HS-5 (cell line): ENCODE data around the gene DIPK1A.
A peak's percentile ranks its signal among the peaks of the same experiment; 100 is the strongest.

Experiments
- DNase-seq: peaks from one replicate; pipeline ENCODE4 v3.0.0-alpha.2; 2012; ENCODE audit warnings: low read depth

DIPK1A gene

GRCh38 chr1:92961131-92961895 lies at the start of gene DIPK1A:
DIPK1A (minus strand) TSS chr1:92961462; CDS start chr1:92961429, 33 bp downstream.
- no peak for DNase-seq

- DNase-seq, result no peak
Observed at GRCh38 chr1:93007941-93008577, 46.8 kb upstream of the DIPK1A start.

DNA sequence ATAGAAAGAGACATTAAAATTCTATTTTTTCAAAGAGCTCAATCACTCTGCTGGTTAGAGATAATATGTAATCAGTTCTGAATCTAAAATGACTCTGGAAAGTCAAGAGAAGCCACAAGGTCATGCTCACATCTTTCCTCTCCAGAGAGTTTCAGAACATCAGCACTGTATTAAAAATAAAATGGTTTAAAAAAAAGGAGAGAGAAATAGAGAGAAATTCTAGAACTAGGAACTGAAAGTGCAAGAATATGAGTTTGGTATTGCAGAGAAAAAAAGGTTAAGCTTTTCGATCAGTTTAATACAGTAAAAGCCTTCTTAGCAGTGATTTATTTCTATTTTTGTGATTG lies 44.0 kb upstream of the DIPK1A start:
- no peak for DNase-seq

- no peak for DNase-seq
Observed at GRCh38 chr1:93004566-93005251, 43.4 kb upstream of the DIPK1A start.

GRCh38 chr1:93003981-93004380 lies 42.7 kb upstream of the DIPK1A start:
- no peak for DNase-seq

GRCh38 chr1:93002781-93003180 lies 41.5 kb upstream of the DIPK1A start:
- DNase-seq, result no peak

GRCh38 chr1:93001893-93002292 lies 40.6 kb upstream of the DIPK1A start:
- no peak for DNase-seq

DNA sequence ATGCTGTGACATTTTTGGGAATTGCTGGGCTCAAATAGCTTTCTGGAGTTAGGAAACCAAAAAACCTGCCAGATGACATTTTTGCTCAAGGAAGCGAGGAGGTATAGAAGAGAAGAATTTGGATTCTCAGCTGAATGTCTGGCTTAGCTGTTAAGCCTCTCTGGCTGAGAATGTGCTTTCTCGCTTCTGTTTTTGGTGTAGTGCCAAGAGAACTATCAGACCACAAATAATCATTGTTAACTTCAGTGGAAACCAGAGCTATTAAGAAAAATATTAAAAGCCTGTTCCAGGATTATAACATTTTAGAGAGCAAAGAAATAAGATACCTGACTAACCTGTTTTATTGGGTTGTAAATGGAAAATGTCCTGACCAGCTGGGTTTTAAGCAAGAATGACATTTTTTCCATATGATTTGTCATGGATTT lies 39.5 kb upstream of the DIPK1A start:
- no peak for DNase-seq

GRCh38 chr1:93000291-93000690 lies 39.0 kb upstream of the DIPK1A start:
- no peak for DNase-seq

DNA sequence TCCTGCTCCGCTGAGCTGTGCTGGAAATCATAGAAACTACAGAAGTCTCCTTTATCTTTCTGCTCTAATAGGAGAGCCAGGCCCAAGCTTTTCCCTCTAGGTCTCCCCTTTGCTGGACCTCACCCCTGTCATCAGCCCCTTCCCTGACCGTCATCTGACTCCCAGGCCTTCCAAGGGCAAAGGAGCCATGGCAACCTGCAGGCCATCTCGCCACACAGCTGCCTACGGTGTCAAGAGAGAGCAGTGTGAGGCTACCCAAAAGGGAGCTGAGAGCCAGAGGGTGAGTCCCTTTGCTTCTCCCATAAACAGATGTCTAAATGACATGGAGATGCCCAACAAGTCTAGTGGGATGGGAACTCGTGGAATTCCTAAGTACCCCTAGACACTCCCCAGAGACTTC lies 37.6 kb upstream of the DIPK1A start:
- DNase-seq, result no peak

GRCh38 chr1:92995441-92996430 lies 34.5 kb upstream of the DIPK1A start:
- DNase-seq, result no peak

GRCh38 chr1:92994105-92994712 lies 32.9 kb upstream of the DIPK1A start:
- DNase-seq, result peak; percentile 42

GRCh38 chr1:92993581-92993980 lies 32.3 kb upstream of the DIPK1A start:
- no peak for DNase-seq

- DNase-seq, result no peak
Observed at GRCh38 chr1:92992877-92993276, 31.6 kb upstream of the DIPK1A start.

DNA sequence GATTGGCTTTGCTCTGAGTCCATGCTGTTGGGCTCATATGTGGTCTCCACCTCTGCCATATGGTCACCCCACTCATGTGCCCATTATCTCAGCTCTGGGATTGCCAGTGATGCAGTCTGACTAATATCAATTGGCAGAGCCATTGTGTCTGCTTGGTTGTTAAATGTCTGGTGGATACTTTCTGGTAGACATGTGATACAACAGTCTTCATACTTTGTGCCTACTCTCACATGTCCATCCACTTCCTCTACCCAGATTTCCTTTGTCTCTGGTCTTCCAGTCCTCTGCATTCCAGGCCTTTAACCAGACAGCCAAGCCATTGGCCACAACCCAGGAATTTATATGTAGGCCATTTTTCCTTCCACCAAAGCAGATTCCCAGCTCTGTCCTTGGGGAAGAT lies 30.8 kb upstream of the DIPK1A start:
- DNase-seq, result no peak

DNA sequence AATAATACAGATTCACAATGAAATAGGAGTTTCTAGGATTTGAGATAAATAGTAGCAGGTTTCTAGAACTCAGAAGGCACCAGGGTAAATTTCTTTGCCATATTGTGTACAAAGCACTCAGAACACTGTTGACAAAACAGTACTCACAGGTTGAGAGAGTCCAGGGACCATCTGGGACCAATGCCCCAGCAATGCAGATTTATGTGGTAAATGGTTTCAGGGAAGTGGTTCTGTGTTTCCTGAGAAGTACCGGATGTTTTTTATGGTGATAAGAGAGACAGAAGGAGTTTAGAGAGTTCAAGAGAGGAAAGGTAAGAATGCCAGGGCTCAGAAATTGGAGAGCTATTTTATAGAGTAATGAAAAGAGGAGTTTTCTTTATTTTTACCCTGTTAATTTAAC lies 29.6 kb upstream of the DIPK1A start:
- DNase-seq, result no peak

DNA sequence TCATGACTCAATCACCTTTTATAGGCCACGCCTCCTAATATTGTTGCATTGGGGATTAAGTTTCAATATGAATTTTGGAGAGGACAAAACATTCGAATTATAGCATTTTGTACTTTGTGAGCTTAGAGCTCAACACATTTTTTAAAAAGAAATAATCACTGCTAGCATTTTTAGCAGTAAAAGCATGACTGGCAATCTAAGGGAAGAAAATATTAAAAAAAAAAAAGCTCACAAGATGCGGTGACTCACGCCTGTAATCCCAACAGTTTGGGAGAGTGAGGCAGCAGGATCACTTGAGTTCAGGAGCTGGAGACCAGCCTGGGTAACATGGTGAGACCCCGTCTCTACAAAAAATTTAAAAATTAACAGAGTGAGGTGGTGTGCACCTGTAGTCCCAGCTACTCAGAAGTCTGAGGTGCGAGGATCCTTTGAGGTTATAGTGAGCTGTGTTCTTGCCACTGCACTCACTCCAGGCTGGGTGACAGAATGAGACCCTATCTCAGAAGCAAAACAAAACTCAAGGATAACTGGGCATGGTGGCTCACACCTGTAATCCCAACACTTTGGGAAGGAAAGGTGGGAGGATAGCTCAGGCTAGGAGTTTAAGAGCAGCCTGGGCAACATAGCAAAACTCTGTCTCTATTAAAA lies 28.8 kb upstream of the DIPK1A start:
- no peak for DNase-seq

DNA sequence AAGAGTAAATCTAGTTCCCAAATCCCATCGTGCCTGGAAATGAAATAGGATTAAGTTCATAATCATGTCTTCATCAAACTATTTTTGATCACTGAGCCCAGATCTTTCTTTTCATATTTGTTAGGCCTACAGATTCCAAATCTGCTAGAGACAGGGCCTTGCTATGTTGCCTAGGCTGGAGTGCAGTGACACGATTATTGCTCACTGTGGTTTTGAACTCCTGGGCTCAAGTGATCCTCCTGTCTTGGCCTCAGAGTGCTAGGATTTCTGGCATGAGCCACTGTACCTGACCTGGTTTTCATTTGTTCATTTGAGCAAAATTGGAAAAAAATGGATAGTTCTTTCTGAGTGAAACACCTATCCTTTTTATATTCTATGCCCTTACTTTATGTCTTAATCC lies 28.0 kb upstream of the DIPK1A start:
- DNase-seq, result no peak

DNA sequence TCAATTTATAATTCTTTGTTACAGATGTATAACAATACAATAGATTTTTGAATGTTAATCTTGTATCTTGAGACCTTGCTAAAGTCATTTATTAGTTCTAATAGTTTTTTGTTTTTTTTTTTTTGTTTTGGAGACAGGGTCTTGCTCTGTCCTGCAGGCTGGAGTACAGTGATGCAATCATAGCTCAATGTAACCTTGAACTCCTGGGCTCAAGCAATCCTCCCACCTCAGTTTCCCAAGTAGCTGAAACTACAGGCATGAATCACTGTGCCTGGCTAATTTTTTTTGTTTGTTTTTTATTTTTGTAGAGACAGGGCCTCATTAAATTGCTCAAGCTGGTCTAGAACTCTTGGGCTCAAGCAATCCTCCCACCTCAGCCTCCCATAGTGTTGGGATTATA lies 26.2 kb upstream of the DIPK1A start:
- DNase-seq, result no peak

DNA sequence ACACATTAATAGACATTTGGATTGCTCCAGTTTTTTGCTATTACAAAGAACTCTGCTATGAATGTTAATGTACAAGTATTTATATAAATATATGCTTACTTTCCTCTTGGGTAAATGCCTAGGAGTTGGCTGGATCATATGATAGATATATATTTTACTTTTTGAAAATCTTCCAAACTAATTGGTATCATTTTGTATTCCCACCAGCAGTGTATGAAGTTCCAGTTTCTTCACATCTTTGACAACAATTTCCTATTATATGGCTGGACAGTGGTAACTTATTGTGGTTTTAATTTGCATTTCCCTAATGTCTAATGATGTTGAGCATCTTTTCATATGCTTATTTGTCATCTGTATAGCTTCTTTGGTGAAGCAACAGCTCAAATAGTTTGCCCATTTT lies 23.8 kb upstream of the DIPK1A start:
- DNase-seq, result no peak
